ENCODE results near the gene ELMO3. TPM values are rescaled to one million over a fixed set of nuclear protein-coding genes. Genes with fewer than 3 reads are reported as not detected.

ELMO3 gene, protein sequence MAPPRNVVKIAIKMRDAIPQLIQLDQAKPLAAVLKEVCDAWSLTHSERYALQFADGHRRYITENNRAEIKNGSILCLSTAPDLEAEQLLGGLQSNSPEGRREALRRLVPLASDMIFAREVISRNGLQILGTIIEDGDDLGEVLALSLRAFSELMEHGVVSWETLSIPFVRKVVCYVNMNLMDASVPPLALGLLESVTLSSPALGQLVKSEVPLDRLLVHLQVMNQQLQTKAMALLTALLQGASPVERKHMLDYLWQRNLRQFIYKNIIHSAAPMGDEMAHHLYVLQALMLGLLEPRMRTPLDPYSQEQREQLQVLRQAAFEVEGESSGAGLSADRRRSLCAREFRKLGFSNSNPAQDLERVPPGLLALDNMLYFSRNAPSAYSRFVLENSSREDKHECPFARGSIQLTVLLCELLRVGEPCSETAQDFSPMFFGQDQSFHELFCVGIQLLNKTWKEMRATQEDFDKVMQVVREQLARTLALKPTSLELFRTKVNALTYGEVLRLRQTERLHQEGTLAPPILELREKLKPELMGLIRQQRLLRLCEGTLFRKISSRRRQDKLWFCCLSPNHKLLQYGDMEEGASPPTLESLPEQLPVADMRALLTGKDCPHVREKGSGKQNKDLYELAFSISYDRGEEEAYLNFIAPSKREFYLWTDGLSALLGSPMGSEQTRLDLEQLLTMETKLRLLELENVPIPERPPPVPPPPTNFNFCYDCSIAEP
- 0.29 and 0.36 TPM in 2 replicates for total RNA-seq

DNA sequence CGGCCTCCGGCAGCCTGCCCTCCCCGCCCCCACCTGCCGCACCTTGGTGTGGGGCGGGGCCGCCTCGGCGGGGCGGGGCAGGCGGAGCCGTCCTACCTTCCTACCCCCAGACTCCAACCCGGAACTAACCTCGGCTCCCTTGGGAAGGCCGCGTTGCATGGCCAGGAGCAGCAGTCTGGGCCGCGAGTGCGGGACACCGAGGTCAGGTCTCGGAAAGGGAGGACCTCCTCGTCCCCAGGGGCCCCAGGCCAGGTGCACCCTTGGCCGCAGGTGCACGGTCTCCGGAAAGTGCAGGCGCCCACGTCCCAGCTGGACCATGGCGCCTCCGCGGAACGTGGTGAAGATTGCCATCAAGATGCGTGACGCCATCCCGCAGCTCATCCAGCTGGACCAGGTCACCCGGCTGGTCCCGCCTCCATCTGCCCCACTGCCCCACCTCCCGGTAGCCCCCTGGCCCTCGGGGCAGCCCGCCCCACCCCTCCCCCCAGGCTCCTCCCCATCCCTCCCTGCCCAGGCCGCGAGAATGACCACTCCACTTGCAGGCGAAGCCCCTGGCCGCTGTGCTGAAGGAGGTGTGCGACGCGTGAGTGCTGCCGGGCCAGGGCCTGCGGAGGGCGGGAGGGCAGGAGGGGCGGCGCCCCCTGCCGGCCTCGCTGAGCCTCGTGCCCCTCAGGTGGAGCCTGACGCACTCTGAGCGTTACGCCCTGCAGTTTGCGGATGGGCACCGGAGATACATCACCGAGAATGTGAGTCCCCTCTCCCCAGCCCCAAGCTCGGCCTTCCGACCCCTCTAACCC, at the start of gene ELMO3:
Gene ELMO3, plus strand, starts transcription at position 121 of the 797 bp plus-strand sequence. Its CDS starts 196 bp downstream, at position 317.
- Histone ChIP-seq H4K20me1 (ENCODE audit: insufficient read depth, low read length) (peaks cover 28% of the 10 kb centered on the region), H3K9me3 (ENCODE audit: low read depth, low read length) (no peaks in the 10 kb centered on the region), H3K36me3 (ENCODE audit: insufficient read depth, low read length) (peaks cover 45% of the 10 kb centered on the region), H3K27me3 (ENCODE audit: insufficient read depth, low read length) (no peaks in the 10 kb centered on the region), H3K4me2 (ENCODE audit: insufficient read depth, low read length) (no peak within 1 kb of the TSS), H3K4me1 (ENCODE audit: insufficient read depth, low read length) (no peaks in the 10 kb centered on the region), H3K27ac (ENCODE audit: low read depth, low read length) (no peak within 1 kb of the TSS), H3K4me3 (ENCODE audit: insufficient read depth, low read length) (no peak within 1 kb of the TSS), H3K79me2 (ENCODE audit: insufficient read depth, low read length) (peaks cover 20% of the 10 kb centered on the region), H2AFZ (ENCODE audit: low read length) (no peak within 1 kb of the TSS)
- TF ChIP-seq, protein P1, sequence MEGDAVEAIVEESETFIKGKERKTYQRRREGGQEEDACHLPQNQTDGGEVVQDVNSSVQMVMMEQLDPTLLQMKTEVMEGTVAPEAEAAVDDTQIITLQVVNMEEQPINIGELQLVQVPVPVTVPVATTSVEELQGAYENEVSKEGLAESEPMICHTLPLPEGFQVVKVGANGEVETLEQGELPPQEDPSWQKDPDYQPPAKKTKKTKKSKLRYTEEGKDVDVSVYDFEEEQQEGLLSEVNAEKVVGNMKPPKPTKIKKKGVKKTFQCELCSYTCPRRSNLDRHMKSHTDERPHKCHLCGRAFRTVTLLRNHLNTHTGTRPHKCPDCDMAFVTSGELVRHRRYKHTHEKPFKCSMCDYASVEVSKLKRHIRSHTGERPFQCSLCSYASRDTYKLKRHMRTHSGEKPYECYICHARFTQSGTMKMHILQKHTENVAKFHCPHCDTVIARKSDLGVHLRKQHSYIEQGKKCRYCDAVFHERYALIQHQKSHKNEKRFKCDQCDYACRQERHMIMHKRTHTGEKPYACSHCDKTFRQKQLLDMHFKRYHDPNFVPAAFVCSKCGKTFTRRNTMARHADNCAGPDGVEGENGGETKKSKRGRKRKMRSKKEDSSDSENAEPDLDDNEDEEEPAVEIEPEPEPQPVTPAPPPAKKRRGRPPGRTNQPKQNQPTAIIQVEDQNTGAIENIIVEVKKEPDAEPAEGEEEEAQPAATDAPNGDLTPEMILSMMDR (IDR thresholded peaks at IDR 0.05; ENCODE audit: extremely low read depth, low read depth, low read length), result peak; percentile 23
- DNase-seq (ENCODE audit: insufficient read length, low spot score, missing footprints), result peak; percentile 85

DNA sequence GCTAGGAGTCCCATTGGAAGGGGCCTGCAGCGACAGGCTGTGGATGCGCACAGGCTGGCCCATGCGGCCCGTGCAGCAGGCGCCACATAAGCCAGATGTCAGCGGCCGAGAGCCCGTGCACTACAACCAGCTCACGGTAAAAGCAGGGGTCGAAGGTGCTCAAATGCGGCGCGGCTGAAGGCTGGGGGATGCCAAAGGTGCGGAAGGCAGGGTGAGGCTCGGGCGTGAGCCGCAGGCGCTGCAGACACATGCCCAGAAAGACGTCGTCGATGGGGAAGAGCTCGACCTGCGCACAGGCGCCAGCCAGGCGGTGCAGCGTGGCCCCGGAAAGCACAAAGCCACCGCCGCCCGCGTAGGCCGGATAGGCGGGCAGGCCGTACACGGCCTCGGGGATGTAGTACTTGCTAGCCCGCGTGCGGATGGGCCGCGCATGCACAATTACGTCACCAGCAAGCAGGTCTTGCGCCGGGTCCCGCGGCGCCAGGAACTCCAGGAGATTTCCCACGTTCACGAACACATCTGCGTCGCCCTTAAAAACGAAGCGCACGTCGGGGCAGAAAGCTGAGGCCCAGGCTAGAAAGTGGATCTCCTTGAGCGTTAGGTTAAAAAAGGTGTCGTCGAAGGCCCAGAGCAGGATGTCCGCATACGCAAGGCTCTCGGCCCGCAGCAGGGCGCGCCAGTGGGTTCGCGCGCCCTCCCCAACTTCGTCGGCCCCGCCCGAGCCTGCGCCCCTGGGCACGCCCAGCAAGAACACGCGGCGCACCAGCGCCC, 49.5 kb upstream of the ELMO3 start:
- TF ChIP-seq, protein P1 (IDR thresholded peaks at IDR 0.05; ENCODE audit: extremely low read depth, low read depth, low read length), result no peak
- H3K27ac ChIP-seq (ENCODE audit: low read depth, low read length), result no peak overlapping the region
- H4K20me1 ChIP-seq (ENCODE audit: insufficient read depth, low read length), result peaks cover 17% of the 10 kb centered on the region
- no peak overlapping the region for H2AFZ ChIP-seq (ENCODE audit: low read length)
- H3K4me2 ChIP-seq (ENCODE audit: insufficient read depth, low read length), result no peak overlapping the region
- no peaks in the 10 kb centered on the region for H3K9me3 ChIP-seq (ENCODE audit: low read depth, low read length)
- peaks cover 9% of the 10 kb centered on the region for H3K79me2 ChIP-seq (ENCODE audit: insufficient read depth, low read length)
- peaks cover 49% of the 10 kb centered on the region for H3K36me3 ChIP-seq (ENCODE audit: insufficient read depth, low read length)
- peak; percentile 62 for DNase-seq (ENCODE audit: insufficient read length, low spot score, missing footprints)
- H3K4me1 ChIP-seq (ENCODE audit: insufficient read depth, low read length), result peaks cover 3% of the 10 kb centered on the region
- H3K27me3 ChIP-seq (ENCODE audit: insufficient read depth, low read length), result no peaks in the 10 kb centered on the region
- peak overlapping the region; percentile 89 for H3K4me3 ChIP-seq (ENCODE audit: insufficient read depth, low read length)

DNA sequence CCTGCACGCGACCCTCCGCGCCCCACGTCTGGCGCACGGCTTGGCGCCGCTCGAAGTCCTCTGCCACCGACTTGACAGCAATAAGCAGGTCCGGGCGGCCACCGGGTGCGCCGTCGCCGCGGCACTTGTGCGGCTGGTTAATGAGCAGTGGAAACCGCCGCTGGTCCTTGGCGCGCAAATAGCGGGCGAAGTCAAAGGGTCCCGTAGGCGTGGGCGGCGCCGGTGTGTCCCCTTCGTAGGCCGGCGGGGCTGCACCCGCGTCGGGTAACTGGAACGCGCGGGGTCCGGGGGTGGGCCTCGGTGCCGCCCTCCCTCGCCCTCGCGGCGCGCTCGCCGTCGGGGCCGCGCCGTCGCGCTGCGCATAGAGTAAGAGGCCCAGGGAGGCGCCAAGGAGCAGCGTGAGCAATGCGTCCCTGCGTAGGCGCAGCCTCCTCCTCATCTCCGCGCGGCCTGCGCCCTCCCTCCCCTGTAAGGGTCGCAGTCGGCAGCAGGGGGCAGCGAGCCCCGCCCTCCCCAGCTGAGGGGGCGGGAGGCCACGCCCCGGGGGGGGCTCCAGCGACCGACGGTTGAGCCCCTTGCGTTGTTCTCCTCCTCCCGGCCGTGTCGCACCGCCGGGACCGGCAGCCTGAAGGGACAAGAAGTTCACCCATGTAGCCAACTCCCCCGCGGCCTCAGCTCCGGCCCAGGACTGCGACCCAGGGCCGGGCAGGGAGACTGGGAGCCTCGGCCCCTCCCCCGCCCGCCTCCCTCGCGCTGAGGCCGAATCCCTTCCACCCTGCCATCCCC, 48.7 kb upstream of the ELMO3 start:
- peak; percentile 99 for DNase-seq (ENCODE audit: insufficient read length, low spot score, missing footprints)
- Histone ChIP-seq H2AFZ (ENCODE audit: low read length) (peak overlapping the region; percentile 80), H3K4me1 (ENCODE audit: insufficient read depth, low read length) (peaks cover 5% of the 10 kb centered on the region), H3K36me3 (ENCODE audit: insufficient read depth, low read length) (peaks cover 42% of the 10 kb centered on the region), H3K79me2 (ENCODE audit: insufficient read depth, low read length) (peaks cover 9% of the 10 kb centered on the region), H4K20me1 (ENCODE audit: insufficient read depth, low read length) (peaks cover 19% of the 10 kb centered on the region), H3K4me3 (ENCODE audit: insufficient read depth, low read length) (peak overlapping the region; percentile 89), H3K4me2 (ENCODE audit: insufficient read depth, low read length) (peak overlapping the region; percentile 74), H3K27me3 (ENCODE audit: insufficient read depth, low read length) (no peaks in the 10 kb centered on the region), H3K27ac (ENCODE audit: low read depth, low read length) (peak overlapping the region; percentile 78), H3K9me3 (ENCODE audit: low read depth, low read length) (no peaks in the 10 kb centered on the region)
- TF ChIP-seq, protein P1 (IDR thresholded peaks at IDR 0.05; ENCODE audit: extremely low read depth, low read depth, low read length), result peak; percentile 4
